Hematopoietic multipotent progenitor cell treated with erythropoietin and hydrocortisone succinate and interleukin-3 and kit ligand, for 4 days (in vitro differentiated cells): Measurements from ENCODE around the gene CD276.
"Not testable (repeated sequence)": the region's sequence is repeated elsewhere in the genome, so short reads cannot be mapped to it uniquely, and the experiment has no call there.

Experiments
- DNase-seq: peaks from one replicate; pipeline ENCODE4 v3.0.0-alpha.2; 2015

CD276 gene

GRCh38 chr15:73712107-73712506 is 27.9 kb downstream of the CD276 start:
- DNase-seq: no peak

GRCh38 chr15:73714695-73715301 is 30.6 kb downstream of the CD276 start:
- no peak for DNase-seq

DNA sequence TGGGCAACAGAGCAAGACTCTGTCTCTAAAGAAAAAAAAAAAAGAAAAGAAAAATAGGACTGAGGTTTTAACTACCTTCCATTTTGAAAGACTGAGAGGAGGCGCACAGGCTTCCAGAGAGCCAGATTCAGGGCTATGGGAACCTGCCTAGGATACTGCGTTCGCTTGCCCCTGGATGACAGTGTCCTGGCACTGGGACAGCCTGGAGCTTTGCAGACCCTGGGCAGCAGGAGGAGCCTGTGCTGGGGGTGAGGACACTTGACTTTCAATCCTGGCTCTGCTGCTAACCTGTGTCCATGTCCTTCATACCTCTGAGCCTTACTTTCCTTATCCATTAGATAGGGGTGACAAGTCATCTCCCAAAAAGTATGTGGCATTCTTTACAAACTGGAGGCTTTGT is 31.2 kb downstream of the CD276 start:
- no peak for DNase-seq

DNA sequence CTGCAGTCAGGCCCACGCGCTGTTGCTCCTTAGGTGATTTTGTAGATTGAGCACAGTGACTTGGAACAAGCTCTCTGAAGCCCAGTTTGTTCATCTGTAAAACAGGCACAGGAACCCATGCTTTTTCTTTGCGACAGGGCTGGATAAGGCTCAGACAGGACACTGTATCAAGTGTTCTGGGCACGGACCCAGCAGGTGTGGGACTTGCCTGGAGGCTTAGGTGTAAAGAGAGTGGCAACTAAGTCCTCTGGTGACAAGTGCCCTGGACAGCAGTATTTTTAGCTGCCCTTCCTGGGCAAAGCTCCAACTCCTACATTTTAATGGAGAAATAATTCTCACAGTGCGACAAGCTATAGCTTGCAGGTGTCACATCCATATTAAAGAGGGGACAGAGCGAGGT is 32.2 kb downstream of the CD276 start:
- no peak for DNase-seq

DNA sequence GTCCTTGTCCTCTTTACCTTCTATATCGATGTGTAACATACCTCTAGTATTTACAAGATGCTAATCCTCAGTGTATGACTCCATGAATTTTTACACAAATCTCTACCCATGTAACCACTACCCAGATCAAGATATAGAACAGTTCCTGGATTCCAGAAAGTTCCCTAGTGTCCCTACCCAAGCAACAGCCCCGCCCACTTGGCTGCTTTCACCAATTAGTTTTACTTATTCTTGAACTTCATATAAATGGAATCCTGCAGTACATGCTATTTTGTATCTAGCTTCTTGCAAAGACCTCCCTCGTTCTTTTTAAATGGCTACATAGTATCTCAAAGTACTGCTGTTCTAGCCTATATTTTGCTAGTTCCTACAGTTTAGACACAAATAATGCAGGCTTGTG is 33.0 kb downstream of the CD276 start:
- no peak for DNase-seq

DNA sequence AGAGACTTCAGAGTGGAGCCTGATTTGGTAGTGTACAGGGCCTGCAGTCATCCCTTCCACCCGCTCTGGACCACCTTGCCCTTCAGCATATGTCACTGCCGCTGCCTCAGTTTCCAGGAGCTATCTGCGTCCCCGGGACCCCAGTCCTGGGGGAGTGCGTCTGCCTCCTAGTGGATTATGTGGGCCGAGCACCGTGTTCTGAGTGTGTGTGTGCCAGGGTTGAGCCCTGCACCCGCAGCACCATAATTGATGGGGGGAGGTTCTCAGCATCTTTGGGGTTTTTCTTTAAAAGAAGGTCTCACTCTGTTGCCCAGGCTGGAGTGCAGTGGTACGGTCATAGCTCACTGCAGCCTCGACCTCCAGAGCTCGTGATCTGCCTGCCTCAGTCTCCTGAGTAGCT is 33.6 kb downstream of the CD276 start:
- no peak for DNase-seq

- no peak for DNase-seq
These were observed 34.5 kb downstream of the CD276 start for GRCh38 chr15:73718694-73719093.

DNA sequence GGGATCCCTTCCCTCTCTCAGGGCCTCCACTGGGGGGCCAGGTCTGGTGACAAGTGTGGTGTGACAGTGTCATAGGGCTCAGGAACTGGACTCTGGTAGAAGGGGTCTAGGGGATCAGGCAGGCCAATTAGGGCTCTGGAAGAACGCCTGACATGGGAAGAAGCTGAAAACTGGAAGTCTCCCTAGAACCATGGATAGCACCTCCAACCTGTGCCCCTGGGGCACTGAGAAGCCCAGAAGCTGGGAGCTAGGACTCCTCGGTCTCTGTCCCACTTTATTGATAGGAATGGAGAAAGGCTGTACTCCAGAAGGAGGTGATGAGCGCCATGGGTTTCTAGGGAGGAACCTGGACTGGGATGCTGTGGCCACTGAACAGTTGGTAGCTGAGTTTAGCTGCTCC is 38.2 kb downstream of the CD276 start:
- no peak for DNase-seq

DNA sequence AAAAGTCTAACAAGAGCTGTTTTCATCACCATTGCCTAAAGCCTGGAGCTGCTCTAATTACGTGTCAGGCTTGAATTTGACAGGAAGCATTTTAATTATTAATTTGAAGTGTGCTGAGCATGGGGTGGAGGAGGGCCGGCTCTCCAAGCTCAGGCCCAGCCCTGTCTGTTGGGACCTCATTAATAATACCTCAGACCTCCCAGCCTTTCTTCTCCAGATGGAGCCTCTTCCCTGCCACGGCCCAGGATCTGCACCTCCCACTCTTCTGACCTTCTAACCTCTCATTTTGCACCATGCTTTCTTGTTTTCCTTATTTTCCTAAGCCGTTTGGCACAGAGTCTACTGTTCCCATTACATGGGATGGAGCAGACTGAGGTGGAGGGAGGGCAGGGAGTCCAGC is 39.0 kb downstream of the CD276 start:
- DNase-seq: no peak

GRCh38 chr15:73724212-73724611 is 40.0 kb downstream of the CD276 start:
- DNase-seq: no peak

GRCh38 chr15:73727330-73727976 is 43.3 kb downstream of the CD276 start:
- no peak for DNase-seq

- DNase-seq: not testable (repeated sequence)
These were observed 47.9 kb downstream of the CD276 start for GRCh38 chr15:73732051-73732450.

DNA sequence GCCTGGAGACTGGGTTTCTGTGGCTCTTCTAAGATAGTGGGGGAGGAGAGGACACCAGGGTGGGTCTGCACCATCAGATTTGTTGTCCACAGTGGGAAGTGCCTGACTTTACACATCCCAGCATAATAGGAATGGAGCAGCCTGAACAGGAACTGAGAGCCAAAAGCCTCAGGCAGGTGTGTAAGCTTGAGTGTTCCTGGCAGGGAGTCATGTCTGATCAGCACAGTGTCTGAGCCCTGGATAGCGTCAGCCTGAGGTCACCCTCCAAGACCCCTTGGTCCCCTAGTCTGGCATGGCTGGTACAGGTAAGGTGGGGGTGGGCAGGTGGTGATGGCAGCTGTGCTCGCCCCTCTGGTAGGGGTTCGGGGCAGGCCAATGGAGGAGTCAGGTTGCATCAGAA is 48.7 kb downstream of the CD276 start:
- DNase-seq: no peak

- DNase-seq: no peak
These were observed 53.4 kb downstream of the CD276 start for GRCh38 chr15:73737535-73737934.

DNA sequence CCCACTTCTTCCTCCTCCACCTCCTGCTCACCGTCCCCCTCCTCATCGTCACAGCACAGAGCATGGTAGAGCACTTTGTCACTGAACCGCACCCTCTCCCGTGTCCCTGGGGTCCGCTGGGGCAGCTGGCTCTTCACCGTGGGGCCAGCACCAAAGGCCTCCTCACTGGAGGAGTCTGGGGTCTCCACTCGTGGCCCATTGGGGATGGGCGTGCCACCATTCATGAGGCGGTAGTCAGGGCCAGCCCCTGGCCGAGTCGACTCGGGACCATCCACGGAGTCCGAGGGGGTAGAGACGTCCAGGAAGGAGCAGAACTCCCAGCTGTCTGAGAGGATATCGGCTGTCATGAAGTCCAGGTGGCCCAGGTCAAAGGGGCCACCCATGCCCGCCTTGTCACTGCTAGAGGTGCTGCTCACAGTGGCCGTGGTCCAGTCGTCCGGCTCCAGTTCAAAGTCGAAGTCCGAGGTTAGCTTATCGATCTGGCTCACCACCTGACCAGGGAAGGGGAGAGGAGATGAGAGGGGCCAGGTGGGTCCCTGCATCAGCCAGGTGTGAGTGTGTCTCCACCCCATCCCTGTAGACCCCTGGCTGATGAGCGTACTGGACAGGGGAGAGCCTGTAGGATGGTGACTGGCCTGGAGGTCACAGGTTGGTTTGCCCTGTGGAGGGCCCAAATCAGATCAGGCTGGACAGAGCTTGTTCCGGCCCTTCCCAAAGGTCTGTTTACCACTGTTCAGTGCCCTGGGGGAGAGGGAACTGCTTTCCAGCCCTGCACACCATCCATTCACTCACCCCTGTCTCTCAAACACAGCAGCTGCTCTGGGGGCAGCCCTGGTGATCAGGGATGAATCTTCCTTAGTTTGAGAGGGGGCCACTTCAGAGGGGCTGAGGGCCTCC is 56.2 kb downstream of the CD276 start:
- no peak for DNase-seq

DNA sequence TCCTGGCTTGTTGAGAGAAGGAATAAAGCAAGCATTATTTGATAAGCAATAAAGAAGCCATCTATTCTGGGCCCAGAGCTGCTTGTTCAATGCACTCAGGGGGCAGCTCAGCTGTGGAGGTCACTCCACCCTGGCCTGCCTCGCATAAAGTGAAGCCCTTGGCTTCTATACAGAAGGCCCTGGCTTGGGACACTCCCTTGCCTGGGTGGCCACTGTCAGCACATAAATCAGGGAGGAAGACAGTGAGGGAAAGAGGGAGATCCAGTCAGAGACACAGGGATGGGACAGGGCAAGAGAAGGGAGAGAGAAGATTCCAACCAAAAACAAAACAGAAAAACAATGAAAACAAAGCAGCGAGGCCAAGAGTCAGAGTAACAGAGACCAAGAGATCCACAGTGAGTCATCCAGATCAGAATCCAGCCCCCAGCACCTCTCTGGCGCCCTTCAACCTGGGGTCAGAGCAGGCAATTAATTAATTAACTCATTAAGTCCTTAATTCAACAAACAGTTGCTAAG is 57.2 kb downstream of the CD276 start:
- DNase-seq: no peak

GRCh38 chr15:73744293-73744692 is 60.1 kb downstream of the CD276 start:
- no peak for DNase-seq

DNA sequence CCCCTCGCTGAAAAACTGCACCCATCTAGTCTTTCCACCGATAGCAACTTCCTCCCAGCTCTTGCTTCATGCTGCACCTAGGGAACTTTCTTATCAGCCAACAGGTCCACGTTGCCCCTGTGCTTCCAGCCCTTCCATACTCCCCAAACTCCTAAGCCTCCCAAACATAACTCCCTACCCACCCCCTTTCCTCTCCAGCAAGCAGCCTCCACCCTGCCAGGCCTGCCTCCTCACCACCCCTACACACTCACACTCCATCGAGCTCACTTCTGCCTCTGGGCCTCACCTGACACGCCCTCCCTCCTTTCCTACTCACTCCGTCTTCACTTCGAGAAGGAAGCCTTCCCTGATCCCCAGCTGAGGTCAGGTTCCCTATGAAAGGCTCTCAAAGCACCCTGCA is 60.9 kb downstream of the CD276 start:
- no peak for DNase-seq

- DNase-seq: no peak
These were observed 62.1 kb downstream of the CD276 start for GRCh38 chr15:73746261-73746660.

DNA sequence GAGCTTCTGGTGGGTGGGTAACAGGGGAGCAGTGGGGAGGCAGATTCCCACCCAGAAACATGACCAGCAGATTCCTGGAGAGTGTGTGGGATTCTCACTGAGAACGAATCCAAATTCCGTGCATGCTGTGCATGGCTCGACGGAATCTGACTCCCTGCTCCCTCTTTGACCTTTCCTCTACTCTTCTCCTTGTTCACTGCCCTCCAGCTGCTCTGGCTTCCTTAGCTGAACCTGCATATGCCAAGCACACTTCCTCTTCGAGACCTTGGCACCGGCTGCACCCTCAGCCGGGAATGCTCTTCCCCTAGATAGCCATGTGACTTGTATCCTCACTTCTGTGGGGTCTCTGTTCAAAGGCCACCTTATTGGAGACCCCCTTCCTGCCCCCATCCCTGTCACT is 62.7 kb downstream of the CD276 start:
- DNase-seq: no peak

GRCh38 chr15:73747847-73748590 is 63.8 kb downstream of the CD276 start:
- no peak for DNase-seq

DNA sequence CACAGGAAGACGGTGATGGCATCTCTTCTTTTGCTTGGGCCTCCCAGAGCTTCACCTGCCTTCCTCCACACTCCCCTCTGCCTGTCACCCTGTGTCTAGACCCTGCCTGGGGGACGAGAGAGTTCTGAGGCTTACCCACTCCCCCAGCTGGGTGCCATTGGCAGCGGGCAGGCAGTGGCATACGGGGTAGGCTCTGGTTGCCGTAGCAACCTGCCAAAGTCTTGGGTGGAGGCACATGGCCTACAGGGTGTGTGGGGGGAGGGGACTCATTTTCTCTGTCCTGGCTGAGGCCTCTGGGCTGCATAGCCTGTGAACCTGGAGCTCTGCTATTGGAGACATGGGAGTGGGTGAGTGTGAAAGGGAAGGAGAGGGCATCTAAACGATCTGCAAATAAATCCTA is 64.5 kb downstream of the CD276 start:
- DNase-seq: no peak

DNA sequence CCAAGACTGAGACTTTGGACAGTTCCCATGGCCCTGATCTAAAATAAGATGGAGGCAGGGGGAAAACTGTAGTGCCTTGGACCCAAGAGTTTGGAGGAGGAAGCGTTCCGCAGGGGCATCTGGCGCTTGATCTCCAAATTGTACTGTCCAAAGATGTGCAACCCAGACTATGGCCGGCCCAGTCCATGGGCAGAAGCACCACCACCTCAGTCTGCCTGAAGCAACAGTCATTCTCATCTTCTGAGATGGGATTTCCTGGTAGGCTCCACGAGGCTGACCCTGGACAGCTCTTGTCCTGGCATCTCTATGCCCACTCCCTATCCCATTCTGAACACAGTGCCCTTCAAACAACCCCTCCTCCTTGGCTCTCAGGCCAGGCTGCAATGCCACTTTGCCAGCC is 65.3 kb downstream of the CD276 start:
- no peak for DNase-seq
